Stimulated activated naive B cell treated with anti-CD40 and anti-IgM and Interleukin-4, amounts not matched to agents 10 μg/mL and 1 μg/mL and 100 μg/mL, for 72 hours (primary cell): ENCODE measurements around the gene PIEZO1.
A peak's percentile ranks its signal among the peaks of the same experiment; 100 is the strongest.

Source experiments
- ATAC-seq, 2 donors: fragments of 150-1000 bp; cut with Tn5 transposase; replicated peaks; 2 replicates each; pipeline ENCODE4 v1.10.0; 2021; ENCODE audit warnings: moderate library complexity in 1 of 2
- DNase-seq: peaks from one replicate; pipeline ENCODE4 v3.0.0; 2021
- H3K27ac Mint-ChIP-seq: one replicate; pipeline ENCODE4 v1.8.0; 2022; ENCODE audit warnings: mild to moderate bottlenecking, mixed read lengths
- H3K27me3 Mint-ChIP-seq, 2 donors: one replicate each; pipeline ENCODE4 v1.8.0; 2022; ENCODE audit warnings: mixed read lengths in 2 of 2
- H3K36me3 Mint-ChIP-seq, 2 donors: one replicate each; pipeline ENCODE4 v1.8.0; 2022; ENCODE audit warnings: mixed read lengths in 2 of 2, mild to moderate bottlenecking in 1 of 2
- H3K4me1 Mint-ChIP-seq, 2 donors: one replicate each; pipeline ENCODE4 v1.8.0; 2022; ENCODE audit warnings: mixed read lengths in 2 of 2, mild to moderate bottlenecking in 1 of 2
- H3K4me3 Mint-ChIP-seq, 2 donors: one replicate each; pipeline ENCODE4 v1.8.0; 2022; ENCODE audit warnings: mild to moderate bottlenecking in 2 of 2, mixed read lengths in 2 of 2, moderate library complexity in 1 of 2
- H3K9me3 Mint-ChIP-seq, 2 donors: one replicate each; pipeline ENCODE4 v1.8.0; 2022; ENCODE audit warnings: mixed read lengths in 2 of 2, mild to moderate bottlenecking in 1 of 2

The PIEZO1 gene

GRCh38 chr16:88784074-88784855 is 755 bp downstream of the PIEZO1 start:
- no peaks in the 10 kb centered on the region for H3K9me3 Mint-ChIP-seq
- peak overlapping the region; percentile 90 for H3K27ac Mint-ChIP-seq
- no peaks in the 10 kb centered on the region for H3K36me3 Mint-ChIP-seq
- ATAC-seq (peak; percentile 26 to 41), DNase-seq (no peak)
- peaks cover 36 to 45% of the 10 kb centered on the region in 2 donors for H3K4me1 Mint-ChIP-seq
- no peaks in the 10 kb centered on the region for H3K27me3 Mint-ChIP-seq
- H3K4me3 Mint-ChIP-seq, result peak overlapping the region; percentile 66 to 86

GRCh38 chr16:88783391-88784073 is 1.5 kb downstream of the PIEZO1 start:
- no peaks in the 10 kb centered on the region for H3K9me3 Mint-ChIP-seq
- ATAC-seq, result no peak
- peak overlapping the region; percentile 53 for H3K27ac Mint-ChIP-seq
- no peaks in the 10 kb centered on the region for H3K27me3 Mint-ChIP-seq
- DNase-seq, result no peak
- peak overlapping the region; percentile 66 to 86 for H3K4me3 Mint-ChIP-seq
- peaks cover 37 to 50% of the 10 kb centered on the region in 2 donors for H3K4me1 Mint-ChIP-seq
- H3K36me3 Mint-ChIP-seq, result no peaks in the 10 kb centered on the region

GRCh38 chr16:88782454-88783390 is 2.3 kb downstream of the PIEZO1 start:
- H3K9me3 Mint-ChIP-seq, result no peaks in the 10 kb centered on the region
- ATAC-seq, result peak; percentile 23 to 40
- peak overlapping the region; percentile 11 for H3K27ac Mint-ChIP-seq

GRCh38 chr16:88781140-88782077 is 3.6 kb downstream of the PIEZO1 start:
- Mint-ChIP-seq H3K4me3 (peak overlapping the region; percentile 66 to 86), H3K4me1 (peaks cover 50 to 62% of the 10 kb centered on the region in 2 donors), H3K27me3 (no peaks in the 10 kb centered on the region), H3K36me3 (peaks cover 7 to 10% of the 10 kb centered on the region in 2 donors), H3K9me3 (no peaks in the 10 kb centered on the region), H3K27ac (peak overlapping the region; percentile 11)
- peak; percentile 48 to 63 for ATAC-seq
- no peak for DNase-seq

More at GRCh38 chr16:88782454-88783390, 2.3 kb downstream of the PIEZO1 start:
- Mint-ChIP-seq H3K36me3 (peaks cover 2% of the 10 kb centered on the region in 2 donors), H3K4me3 (peak overlapping the region; percentile 66 to 86), H3K27me3 (no peaks in the 10 kb centered on the region), H3K4me1 (peaks cover 45 to 59% of the 10 kb centered on the region in 2 donors)
- DNase-seq, result no peak

- no peaks in the 10 kb centered on the region for H3K27me3 Mint-ChIP-seq
- ATAC-seq, result peak in 1 of 2 donors; percentile 0
- DNase-seq, result no peak
- peak overlapping the region; percentile 66 to 86 for H3K4me3 Mint-ChIP-seq
- H3K4me1 Mint-ChIP-seq, result peaks cover 48 to 68% of the 10 kb centered on the region in 2 donors
- H3K36me3 Mint-ChIP-seq, result peaks cover 8 to 14% of the 10 kb centered on the region in 2 donors
- H3K9me3 Mint-ChIP-seq, result no peaks in the 10 kb centered on the region
- H3K27ac Mint-ChIP-seq, result peak overlapping the region; percentile 77
Observed at GRCh38 chr16:88780142-88781062, 4.6 kb downstream of the PIEZO1 start.

GRCh38 chr16:88779406-88780141 is 5.4 kb downstream of the PIEZO1 start:
- H3K27ac Mint-ChIP-seq, result peak overlapping the region; percentile 77
- no peaks in the 10 kb centered on the region for H3K9me3 Mint-ChIP-seq
- no peak overlapping the region for H3K4me3 Mint-ChIP-seq
- H3K36me3 Mint-ChIP-seq, result peaks cover 10 to 19% of the 10 kb centered on the region in 2 donors
- no peaks in the 10 kb centered on the region for H3K27me3 Mint-ChIP-seq
- H3K4me1 Mint-ChIP-seq, result peaks cover 48 to 68% of the 10 kb centered on the region in 2 donors
- no peak for DNase-seq
- ATAC-seq, result no peak

- peaks cover 48 to 64% of the 10 kb centered on the region in 2 donors for H3K4me1 Mint-ChIP-seq
- no peak for DNase-seq
- no peak overlapping the region for H3K27ac Mint-ChIP-seq
- H3K9me3 Mint-ChIP-seq, result no peaks in the 10 kb centered on the region
- no peak for ATAC-seq
- H3K27me3 Mint-ChIP-seq, result no peaks in the 10 kb centered on the region
- peaks cover 10 to 20% of the 10 kb centered on the region in 2 donors for H3K36me3 Mint-ChIP-seq
- no peak overlapping the region for H3K4me3 Mint-ChIP-seq
Observed at GRCh38 chr16:88778541-88779065, 6.4 kb downstream of the PIEZO1 start.

- peak overlapping the region; percentile 37 for H3K27ac Mint-ChIP-seq
- ATAC-seq (no peak), DNase-seq (no peak)
- peaks cover 49 to 60% of the 10 kb centered on the region in 2 donors for H3K4me1 Mint-ChIP-seq
- peak overlapping the region in 1 of 2 donors; percentile 25 for H3K4me3 Mint-ChIP-seq
- peaks cover 10 to 20% of the 10 kb centered on the region in 2 donors for H3K36me3 Mint-ChIP-seq
- no peaks in the 10 kb centered on the region for H3K27me3 Mint-ChIP-seq
- no peaks in the 10 kb centered on the region for H3K9me3 Mint-ChIP-seq
Observed at GRCh38 chr16:88778271-88778525, 6.8 kb downstream of the PIEZO1 start.

GRCh38 chr16:88777471-88778270 is 7.3 kb downstream of the PIEZO1 start:
- no peak for ATAC-seq
- Mint-ChIP-seq H3K4me1 (peaks cover 49 to 58% of the 10 kb centered on the region in 2 donors), H3K27me3 (no peaks in the 10 kb centered on the region), H3K9me3 (no peaks in the 10 kb centered on the region), H3K36me3 (peaks cover 10 to 20% of the 10 kb centered on the region in 2 donors), H3K4me3 (peak overlapping the region in 1 of 2 donors; percentile 25), H3K27ac (peak overlapping the region; percentile 37)
- DNase-seq, result no peak

GRCh38 chr16:88775825-88776224 is 9.2 kb downstream of the PIEZO1 start:
- H3K4me1 Mint-ChIP-seq, result peaks cover 39 to 48% of the 10 kb centered on the region in 2 donors
- no peak overlapping the region for H3K4me3 Mint-ChIP-seq
- no peaks in the 10 kb centered on the region for H3K27me3 Mint-ChIP-seq
- ATAC-seq, result no peak
- DNase-seq, result no peak
- no peaks in the 10 kb centered on the region for H3K9me3 Mint-ChIP-seq
- H3K27ac Mint-ChIP-seq, result no peak overlapping the region
- peaks cover 10 to 20% of the 10 kb centered on the region in 2 donors for H3K36me3 Mint-ChIP-seq
